K562 (cell line): ENCODE measurements around the gene SOBP.

Experiments used
- ARID4B ChIP-seq: sonication (generic); formaldehyde crosslinking; IDR thresholded peaks from 2 replicates; pipeline ENCODE4 v1.8.0; 2022; ENCODE audit warnings: mild to moderate bottlenecking, missing genetic modification reagents
- BCLAF1 ChIP-seq, 2 experiments: fragments of 450-650 bp in 1 of 2; IDR thresholded peaks; 2 replicates each; pipeline ENCODE4 v1.6.1; 2011 to 2017; ENCODE audit warnings: low read depth in 2 of 2, antibody characterized with exemption in 1 of 2, borderline replicate concordance in 1 of 2, low read length in 1 of 2, mild to moderate bottlenecking in 1 of 2, mixed read lengths in 1 of 2; ENCODE audit not compliant: control insufficient read depth in 1 of 2
- BHLHE40 ChIP-seq: IDR thresholded peaks from 2 replicates; pipeline ENCODE4 v1.6.1; 2011; ENCODE audit warnings: low read length, improper control_type of control experiment
- CCAR2 ChIP-seq: fragments of 200-400 bp; formaldehyde crosslinking; IDR thresholded peaks from 2 replicates; pipeline ENCODE4 v1.6.1; 2017; ENCODE audit warnings: mild to moderate bottlenecking, low read depth, low read length
- E2F5 ChIP-seq: sonication (generic); formaldehyde crosslinking; IDR thresholded peaks from 2 replicates; pipeline ENCODE4 v1.8.0; 2022; ENCODE audit warnings: mild to moderate bottlenecking, missing genetic modification reagents
- EZH2 ChIP-seq: IDR thresholded peaks from 2 replicates; pipeline ENCODE4 v1.6.1; 2012; ENCODE audit warnings: low read depth, mild to moderate bottlenecking, inconsistent platforms, low read length, borderline replicate concordance
- JUN ChIP-seq, 2 experiments: sonication (generic) in 1 of 2; formaldehyde crosslinking in 1 of 2; IDR thresholded peaks; 2 replicates each; pipeline versions ENCODE4 v1.6.1 to v1.8.0; 2012 to 2022; ENCODE audit warnings: borderline replicate concordance in 2 of 2, mild to moderate bottlenecking in 2 of 2, improper control_type of control experiment in 1 of 2, low read depth in 1 of 2, low read length in 1 of 2, missing genetic modification reagents in 1 of 2
- PHF20 ChIP-seq: fragments of 450-650 bp; IDR thresholded peaks from 2 replicates; pipeline ENCODE4 v1.6.1; 2018; ENCODE audit not compliant: partially characterized antibody
- PKNOX1 ChIP-seq: fragments of 450-650 bp; IDR thresholded peaks from 2 replicates; pipeline ENCODE4 v1.6.1; 2016
- POLR2A ChIP-seq: fragments of 450-650 bp; conservative IDR thresholded peaks from 2 replicates; pipeline ENCODE4 v1.6.1; 2016
- STAG1 ChIP-seq: sonication (generic); formaldehyde crosslinking; IDR thresholded peaks from 2 replicates; pipeline ENCODE4 v1.5.0; 2020; ENCODE audit warnings: missing genetic modification reagents, borderline replicate concordance
- TAF15 ChIP-seq: fragments of 200-400 bp; formaldehyde crosslinking; IDR thresholded peaks from 2 replicates; pipeline ENCODE4 v1.6.1; 2017; ENCODE audit warnings: mild to moderate bottlenecking, low read depth, low read length, moderate library complexity
- ZBTB7A ChIP-seq: IDR thresholded peaks from 2 replicates; pipeline ENCODE4 v1.6.1; 2011; ENCODE audit warnings: low read depth, mild to moderate bottlenecking, low read length, moderate library complexity, borderline replicate concordance; ENCODE audit not compliant: control insufficient read depth
- ZNF175 ChIP-seq: fragments of 200-800 bp; sonication (Bioruptor generic); IDR thresholded peaks from 2 replicates; pipeline ENCODE4 v1.6.1; 2016; ENCODE audit warnings: low read depth, mild to moderate bottlenecking, missing genetic modification characterization, missing compliant biosample characterization

- TF ChIP-seq BHLHE40 (no peak), POLR2A (no peak), ARID4B (no peak), ZBTB7A (no peak), E2F5 (CRISPR knock-in tag) (no peak), PHF20 (no peak), ZNF175 (CRISPR knock-in tag) (no peak), STAG1 (CRISPR knock-in tag) (no peak), BCLAF1 (IDR thresholded peaks at IDR 0.05; ENCODE audit: borderline replicate concordance in 1 of 2, control insufficient read depth in 1 of 2, low read depth in 2 of 2, low read length in 1 of 2) (no peak), PKNOX1 (no peak), EZH2 (no peak), CCAR2 (no peak), TAF15 (no peak), JUN (IDR thresholded peaks at IDR 0.05; ENCODE audit: borderline replicate concordance, low read depth, low read length) (no peak), JUN (CRISPR knock-in tag; IDR thresholded peaks at IDR 0.05; ENCODE audit: borderline replicate concordance) (no peak)
Observed at GRCh38 chr6:107539849-107540464, 50.0 kb downstream of the SOBP start.
